Measurements from ENCODE around the gene NFAM1. TPM values are rescaled to one million over a fixed set of nuclear protein-coding genes. Genes with fewer than 3 reads are reported as not detected.

NFAM1 gene
- 0.19 and 0.40 TPM in 2 replicates for total RNA-seq (ENCODE audit: low replicate concordance)

GRCh38 chr22:42432020-42432596 lies at the start of gene NFAM1:
NFAM1 (minus strand) TSS chr22:42432403; CDS start chr22:42432357, 46 bp downstream.
- peaks cover 23% of the 10 kb centered on the region for H3K27me3 ChIP-seq
- no peaks in the 10 kb centered on the region for H3K36me3 ChIP-seq
- peak within 1 kb of the TSS; percentile 64 for H3K4me2 ChIP-seq
- no peaks in the 10 kb centered on the region for H3K9me3 Mint-ChIP-seq
- no peak within 1 kb of the TSS for H3K4me3 ChIP-seq
- TF ChIP-seq CTCF (IDR thresholded peaks at IDR 0.05) (no peak), EZH2 (IDR thresholded peaks at IDR 0.05) (no peak), EZH2phosphoT487 (IDR thresholded peaks at IDR 0.05) (no peak)
- peak within 1 kb of the TSS; percentile 63 for H3K4me3 Mint-ChIP-seq
- peak; percentile 41 for DNase-seq (ENCODE audit: low spot score)
- peak within 1 kb of the TSS; percentile 32 for H3K27ac Mint-ChIP-seq
- H3K79me2 ChIP-seq (ENCODE audit: low read depth), result no peaks in the 10 kb centered on the region
- H3K27ac ChIP-seq, result no peak within 1 kb of the TSS
- no peak within 1 kb of the TSS for H2AFZ ChIP-seq (replicated peaks)
- H3K36me3 Mint-ChIP-seq, result no peaks in the 10 kb centered on the region
- H3K4me1 Mint-ChIP-seq, result peaks cover 48% of the 10 kb centered on the region
- H3K9ac ChIP-seq, result no peak within 1 kb of the TSS
- H3F3A ChIP-seq (ENCODE audit: low read depth), result peaks cover 24% of the 10 kb centered on the region
- peaks cover 7% of the 10 kb centered on the region for H4K20me1 ChIP-seq (ENCODE audit: low read depth)
- H3K9me3 ChIP-seq (ENCODE audit: low read depth), result no peaks in the 10 kb centered on the region
- peaks cover 18% of the 10 kb centered on the region for H3K27me3 Mint-ChIP-seq (ENCODE audit: insufficient read depth, low read depth)
- H3K4me1 ChIP-seq, result peaks cover 39% of the 10 kb centered on the region

- Histone ChIP-seq H3K4me1 (no peaks in the 10 kb centered on the region), H3K4me2 (no peak overlapping the region), H3F3A (ENCODE audit: low read depth) (no peaks in the 10 kb centered on the region), H3K4me3 (no peak overlapping the region), H3K9me3 (ENCODE audit: low read depth) (no peaks in the 10 kb centered on the region), H3K27ac (no peak overlapping the region), H3K9ac (no peak overlapping the region), H2AFZ (replicated peaks) (no peak overlapping the region), H3K36me3 (no peaks in the 10 kb centered on the region), H3K27me3 (no peaks in the 10 kb centered on the region), H4K20me1 (ENCODE audit: low read depth) (no peaks in the 10 kb centered on the region), H3K79me2 (ENCODE audit: low read depth) (no peaks in the 10 kb centered on the region)
- peaks cover 8% of the 10 kb centered on the region for H3K27me3 Mint-ChIP-seq (ENCODE audit: insufficient read depth, low read depth)
- no peak for DNase-seq (ENCODE audit: low spot score)
- no peaks in the 10 kb centered on the region for H3K9me3 Mint-ChIP-seq
- no peak overlapping the region for H3K4me3 Mint-ChIP-seq
- H3K4me1 Mint-ChIP-seq, result peaks cover 21% of the 10 kb centered on the region
- no peaks in the 10 kb centered on the region for H3K36me3 Mint-ChIP-seq
- peak overlapping the region; percentile 61 for H3K27ac Mint-ChIP-seq
- no peak for TF ChIP-seq EZH2 (IDR thresholded peaks at IDR 0.05)
- TF ChIP-seq EZH2phosphoT487 (IDR thresholded peaks at IDR 0.05), result no peak
- TF ChIP-seq CTCF (IDR thresholded peaks at IDR 0.05), result no peak
Measured at GRCh38 chr22:42475122-42475521, 42.9 kb upstream of the NFAM1 start.

- no peak overlapping the region for H2AFZ ChIP-seq (replicated peaks)
- no peak overlapping the region for H3K4me3 ChIP-seq
- H3K9me3 Mint-ChIP-seq, result no peaks in the 10 kb centered on the region
- no peaks in the 10 kb centered on the region for H3K4me1 ChIP-seq
- no peak overlapping the region for H3K27ac Mint-ChIP-seq
- H3K79me2 ChIP-seq (ENCODE audit: low read depth), result no peaks in the 10 kb centered on the region
- H3K4me1 Mint-ChIP-seq, result peaks cover 13% of the 10 kb centered on the region
- H3K27me3 ChIP-seq, result no peaks in the 10 kb centered on the region
- no peaks in the 10 kb centered on the region for H3F3A ChIP-seq (ENCODE audit: low read depth)
- no peaks in the 10 kb centered on the region for H3K36me3 Mint-ChIP-seq
- no peaks in the 10 kb centered on the region for H4K20me1 ChIP-seq (ENCODE audit: low read depth)
- H3K9ac ChIP-seq, result no peak overlapping the region
- no peak overlapping the region for H3K4me3 Mint-ChIP-seq
- no peaks in the 10 kb centered on the region for H3K9me3 ChIP-seq (ENCODE audit: low read depth)
- DNase-seq (ENCODE audit: low spot score), result peak; percentile 74
- no peak for TF ChIP-seq EZH2 (IDR thresholded peaks at IDR 0.05)
- TF ChIP-seq CTCF (IDR thresholded peaks at IDR 0.05), result peak; percentile 76
- H3K27ac ChIP-seq, result no peak overlapping the region
- H3K27me3 Mint-ChIP-seq (ENCODE audit: insufficient read depth, low read depth), result peaks cover 8% of the 10 kb centered on the region
- H3K36me3 ChIP-seq, result no peaks in the 10 kb centered on the region
- H3K4me2 ChIP-seq, result no peak overlapping the region
Measured at GRCh38 chr22:42473484-42474193, 41.4 kb upstream of the NFAM1 start.

Measured in neural progenitor cell (in vitro differentiated cells).